Measurements from ENCODE around the gene GADD45B.
A peak's percentile ranks its signal among the peaks of the same experiment; 100 is the strongest.

GADD45B gene, protein sequence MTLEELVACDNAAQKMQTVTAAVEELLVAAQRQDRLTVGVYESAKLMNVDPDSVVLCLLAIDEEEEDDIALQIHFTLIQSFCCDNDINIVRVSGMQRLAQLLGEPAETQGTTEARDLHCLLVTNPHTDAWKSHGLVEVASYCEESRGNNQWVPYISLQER

DNA sequence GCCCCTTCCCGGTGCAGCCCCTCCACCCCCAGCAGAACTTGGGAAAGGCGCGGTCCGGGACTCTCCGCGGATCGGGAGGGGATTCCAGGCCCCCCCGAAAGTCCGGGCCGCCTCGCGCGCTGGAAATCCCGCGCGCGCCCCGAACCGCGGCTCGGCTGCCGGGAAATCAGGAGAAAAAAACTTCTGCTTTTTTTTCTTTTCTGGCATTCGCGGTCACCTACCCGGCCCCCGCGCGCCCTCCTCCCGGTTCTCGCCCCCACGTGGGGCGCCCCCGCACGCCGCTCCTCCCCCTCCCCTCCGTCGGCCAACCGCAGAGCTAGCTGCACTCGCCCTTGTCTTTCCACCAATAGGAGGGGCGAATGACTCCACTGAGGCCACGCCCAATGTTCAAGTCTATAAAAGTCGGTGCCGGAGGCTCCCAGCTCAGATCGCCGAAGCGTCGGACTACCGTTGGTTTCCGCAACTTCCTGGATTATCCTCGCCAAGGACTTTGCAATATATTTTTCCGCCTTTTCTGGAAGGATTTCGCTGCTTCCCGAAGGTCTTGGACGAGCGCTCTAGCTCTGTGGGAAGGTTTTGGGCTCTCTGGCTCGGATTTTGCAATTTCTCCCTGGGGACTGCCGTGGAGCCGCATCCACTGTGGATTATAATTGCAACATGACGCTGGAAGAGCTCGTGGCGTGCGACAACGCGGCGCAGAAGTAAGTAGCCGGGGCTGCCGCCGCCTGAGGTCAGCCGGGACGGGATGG lies at the start of gene GADD45B:
GADD45B (plus strand) TSS at position 426 of the 749 bp plus-strand sequence; CDS start at position 658, 232 bp downstream.
- H3K4me1 ChIP-seq (ENCODE audit: control insufficient read depth in 1 of 2, insufficient read depth in 1 of 2, low read depth in 1 of 2, low read length in 1 of 2) = peaks cover 38 to 42% of the 10 kb centered on the region in 2 experiments
- no peaks in the 10 kb centered on the region for H3K9me3 ChIP-seq
- H3K27me3 ChIP-seq = no peaks in the 10 kb centered on the region
- peak within 1 kb of the TSS; percentile 88 for H3K27ac ChIP-seq
- peaks cover 17% of the 10 kb centered on the region for H3K36me3 ChIP-seq
- TF ChIP-seq, protein P1, sequence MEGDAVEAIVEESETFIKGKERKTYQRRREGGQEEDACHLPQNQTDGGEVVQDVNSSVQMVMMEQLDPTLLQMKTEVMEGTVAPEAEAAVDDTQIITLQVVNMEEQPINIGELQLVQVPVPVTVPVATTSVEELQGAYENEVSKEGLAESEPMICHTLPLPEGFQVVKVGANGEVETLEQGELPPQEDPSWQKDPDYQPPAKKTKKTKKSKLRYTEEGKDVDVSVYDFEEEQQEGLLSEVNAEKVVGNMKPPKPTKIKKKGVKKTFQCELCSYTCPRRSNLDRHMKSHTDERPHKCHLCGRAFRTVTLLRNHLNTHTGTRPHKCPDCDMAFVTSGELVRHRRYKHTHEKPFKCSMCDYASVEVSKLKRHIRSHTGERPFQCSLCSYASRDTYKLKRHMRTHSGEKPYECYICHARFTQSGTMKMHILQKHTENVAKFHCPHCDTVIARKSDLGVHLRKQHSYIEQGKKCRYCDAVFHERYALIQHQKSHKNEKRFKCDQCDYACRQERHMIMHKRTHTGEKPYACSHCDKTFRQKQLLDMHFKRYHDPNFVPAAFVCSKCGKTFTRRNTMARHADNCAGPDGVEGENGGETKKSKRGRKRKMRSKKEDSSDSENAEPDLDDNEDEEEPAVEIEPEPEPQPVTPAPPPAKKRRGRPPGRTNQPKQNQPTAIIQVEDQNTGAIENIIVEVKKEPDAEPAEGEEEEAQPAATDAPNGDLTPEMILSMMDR (IDR thresholded peaks at IDR 0.05) = peak; percentile 30
- peak within 1 kb of the TSS; percentile 98 to 100 for H3K4me3 ChIP-seq (ENCODE audit: low read depth in 1 of 2, low read length in 1 of 2)

DNA sequence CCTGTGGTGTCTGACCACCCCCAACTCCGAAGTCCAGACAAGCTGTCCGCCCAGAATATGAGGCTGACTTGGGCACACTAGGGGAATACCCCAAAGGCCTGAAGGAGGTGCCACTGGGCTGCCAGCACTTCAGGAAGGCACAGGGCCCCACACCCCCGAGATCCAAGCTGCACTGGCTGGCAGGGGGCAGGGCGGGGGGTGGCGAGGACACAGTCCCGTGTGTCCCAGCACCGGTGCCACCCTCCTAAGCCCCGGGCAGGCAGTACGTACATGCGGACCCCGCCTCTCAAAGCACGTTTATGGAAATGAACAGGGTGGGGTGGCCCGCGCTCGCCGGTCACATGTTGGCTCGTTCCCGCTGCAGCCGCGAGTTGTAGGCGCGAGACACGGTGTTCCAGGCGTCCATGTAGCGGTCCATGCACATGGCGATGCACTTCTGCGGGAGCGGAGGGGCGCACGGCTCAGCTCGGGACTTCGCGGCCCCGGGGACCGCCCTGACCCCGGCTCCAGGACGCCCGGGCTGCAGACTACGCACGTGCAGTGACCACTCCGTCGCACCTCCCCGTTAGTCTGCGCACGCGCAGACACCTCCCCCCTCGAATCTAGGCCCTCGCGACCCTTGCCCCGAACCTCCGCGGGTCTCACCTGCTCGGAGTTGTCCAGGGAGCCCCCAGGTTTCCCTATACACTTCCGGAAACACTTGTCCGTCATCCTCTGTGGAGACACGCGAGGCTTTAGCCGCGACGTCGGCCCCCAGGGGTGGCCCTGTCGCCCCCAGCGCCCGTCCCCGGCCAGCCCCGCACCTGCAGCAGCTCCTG lies 49.1 kb upstream of the GADD45B start:
- Histone ChIP-seq H3K9me3 (no peaks in the 10 kb centered on the region), H3K4me1 (ENCODE audit: control insufficient read depth in 1 of 2, insufficient read depth in 1 of 2, low read depth in 1 of 2, low read length in 1 of 2) (peaks cover 18 to 39% of the 10 kb centered on the region in 2 experiments), H3K27me3 (no peaks in the 10 kb centered on the region), H3K4me3 (ENCODE audit: low read depth in 1 of 2, low read length in 1 of 2) (peak overlapping the region; percentile 94 to 98), H3K27ac (peak overlapping the region; percentile 87), H3K36me3 (peaks cover 16% of the 10 kb centered on the region)
- TF ChIP-seq, protein P1 (IDR thresholded peaks at IDR 0.05) = no peak

DNA sequence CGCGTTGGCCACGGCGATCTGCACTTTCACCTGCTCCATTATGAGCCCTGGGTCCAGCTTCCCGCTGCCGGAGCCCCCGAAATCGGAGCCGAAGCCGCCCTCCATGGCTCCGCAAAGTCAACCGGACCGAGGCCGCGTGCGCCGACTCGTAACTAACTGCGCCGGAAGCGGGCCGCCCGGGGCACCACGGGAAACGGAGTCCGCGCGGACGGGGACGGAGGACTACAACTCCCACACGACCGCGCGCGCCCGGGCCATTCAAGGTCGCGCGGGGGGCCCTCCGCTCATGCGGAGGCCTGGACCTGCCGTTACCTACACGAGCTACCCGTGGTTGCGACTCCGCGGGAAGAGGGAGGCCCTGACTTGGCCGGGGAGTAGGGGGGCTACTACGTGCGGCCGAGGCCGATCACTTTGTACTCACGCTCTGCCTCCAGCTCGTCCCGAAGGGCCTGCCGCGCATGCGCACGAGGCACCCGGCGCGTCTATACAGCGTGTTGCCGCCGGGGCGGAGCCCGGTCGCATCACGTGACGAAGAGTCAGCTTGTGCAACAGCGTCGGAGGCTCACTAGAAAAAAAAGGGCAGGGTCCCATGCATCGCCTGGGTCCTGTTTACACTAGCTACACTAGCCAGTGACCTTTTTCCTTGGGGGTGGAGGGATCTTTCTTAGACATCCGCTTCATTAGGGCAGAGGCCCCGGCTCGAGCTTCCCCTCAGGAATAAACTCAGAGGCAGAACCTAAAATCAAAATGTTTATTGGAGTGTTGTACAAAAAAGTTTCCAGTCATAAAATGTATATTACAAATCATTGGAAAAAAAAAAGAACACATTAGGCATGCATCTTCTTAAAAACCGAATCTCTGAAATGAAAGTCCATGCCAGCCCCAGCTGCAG lies 48.3 kb upstream of the GADD45B start, which contains the start of gene TIMM13:
TIMM13 (minus strand) TSS at position 158 of the 892 bp plus-strand sequence; CDS start at position 105, 53 bp downstream.
- H3K4me1 ChIP-seq (ENCODE audit: control insufficient read depth in 1 of 2, insufficient read depth in 1 of 2, low read depth in 1 of 2, low read length in 1 of 2) = peaks cover 18 to 39% of the 10 kb centered on the region in 2 experiments
- H3K36me3 ChIP-seq = peaks cover 16% of the 10 kb centered on the region
- peak within 1 kb of the TSS; percentile 94 to 98 for H3K4me3 ChIP-seq (ENCODE audit: low read depth in 1 of 2, low read length in 1 of 2)
- H3K27ac ChIP-seq = peak within 1 kb of the TSS; percentile 87
- H3K27me3 ChIP-seq = no peaks in the 10 kb centered on the region
- TF ChIP-seq, protein P1 (IDR thresholded peaks at IDR 0.05) = peak; percentile 36
- H3K9me3 ChIP-seq = no peaks in the 10 kb centered on the region

DNA sequence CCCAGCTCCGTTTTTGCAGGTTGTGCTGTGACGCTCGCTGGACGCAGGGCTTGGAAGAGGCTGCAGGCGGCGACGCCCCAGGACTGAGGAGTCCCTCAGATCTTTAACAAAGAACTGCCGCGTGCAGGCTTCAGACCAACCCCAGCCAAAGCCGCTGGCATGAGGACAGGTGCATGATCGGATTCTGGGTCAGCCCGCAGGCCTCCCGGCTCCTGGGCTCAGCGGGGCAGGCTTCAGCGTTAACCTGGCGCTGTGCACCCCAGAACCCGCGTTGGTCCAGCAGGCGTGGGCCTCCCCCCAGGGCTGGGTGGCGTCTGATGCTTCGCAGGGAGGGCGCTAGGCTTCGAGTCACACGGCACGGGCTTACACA lies 47.6 kb upstream of the GADD45B start:
- Histone ChIP-seq H3K9me3 (no peaks in the 10 kb centered on the region), H3K4me1 (ENCODE audit: control insufficient read depth in 1 of 2, insufficient read depth in 1 of 2, low read depth in 1 of 2, low read length in 1 of 2) (peaks cover 18 to 36% of the 10 kb centered on the region in 2 experiments), H3K36me3 (peaks cover 16% of the 10 kb centered on the region), H3K4me3 (ENCODE audit: low read depth in 1 of 2, low read length in 1 of 2) (peak overlapping the region; percentile 94 to 98), H3K27me3 (no peaks in the 10 kb centered on the region), H3K27ac (peak overlapping the region; percentile 87)
- TF ChIP-seq, protein P1 (IDR thresholded peaks at IDR 0.05) = no peak

All from neutrophil (primary cell).